Liver (tissue), 3 donors: Measurements from ENCODE around the gene TLE1.

Experiments used
- CTCF ChIP-seq: fragments of 150-350 bp; IDR thresholded peaks from 2 replicates; pipeline ENCODE4 v1.5.1; 2017; ENCODE audit warnings: improper control_type of control experiment, low read depth, low read length; ENCODE audit not compliant: missing input control
- EGR1 ChIP-seq, 2 donors: IDR thresholded peaks; 2 replicates each; pipeline ENCODE4 v1.6.1; 2016 to 2018; ENCODE audit warnings: antibody characterized with exemption in 2 of 2, low read depth in 2 of 2
- GABPA ChIP-seq, 2 donors: IDR thresholded peaks in 1 of 2; conservative IDR thresholded peaks in 1 of 2; 2 replicates each; pipeline ENCODE4 v1.6.1; 2016; ENCODE audit warnings: antibody characterized with exemption in 2 of 2, mild to moderate bottlenecking in 1 of 2, moderate library complexity in 1 of 2
- HNF4A ChIP-seq, 2 donors: conservative IDR thresholded peaks; 2 replicates each; pipeline ENCODE4 v1.6.1; 2016; ENCODE audit warnings: antibody characterized with exemption in 2 of 2, mild to moderate bottlenecking in 2 of 2
- RAD21 ChIP-seq, 2 donors: IDR thresholded peaks; 2 replicates each; pipeline ENCODE4 v1.6.1; 2016; ENCODE audit warnings: antibody characterized with exemption in 2 of 2, mild to moderate bottlenecking in 2 of 2
- SP1 ChIP-seq: IDR thresholded peaks from 2 replicates; pipeline ENCODE4 v1.6.1; 2018; ENCODE audit warnings: antibody characterized with exemption, mild to moderate bottlenecking
- donor health status: healthy.
- donor health status: healthy.

- TF ChIP-seq CTCF = no peak
- TF ChIP-seq SP1 = no peak
- no peak for TF ChIP-seq EGR1 (IDR thresholded peaks at IDR 0.05; ENCODE audit: low read depth in 2 of 2)
- TF ChIP-seq HNF4A (conservative IDR thresholded peaks at IDR 0.05) = no peak
- no peak for TF ChIP-seq GABPA (IDR thresholded peaks at IDR 0.05 in 1 of 2, conservative IDR thresholded peaks at IDR 0.05 in 1 of 2)
- no peak for TF ChIP-seq RAD21 (IDR thresholded peaks at IDR 0.05)
Measured at GRCh38 chr9:81687521-81688261, 1.7 kb downstream of the TLE1 start.
